Left kidney (tissue), 8 donors: ENCODE data around the gene AAR2. TPM values are rescaled to one million over a fixed set of nuclear protein-coding genes. Genes with fewer than 3 reads are reported as not detected.
A peak's percentile ranks its signal among the peaks of the same experiment; 100 is the strongest.

Experiments used
- DNase-seq: peaks from one replicate; pipeline ENCODE4 v3.0.0-alpha.2; 2013
- long read RNA-seq, 8 donors: transcript quantifications; one replicate each; lab custom pipeline, GENCODE V29; 2026
- polyA plus RNA-seq: library from polyadenylated mRNA; unstranded; fragments of 120-200 nt; gene quantifications from one replicate; pipeline ENCODE4 v1.2.1, GENCODE V29; 2013; ENCODE audit not compliant: insufficient read length

The AAR2 gene, protein sequence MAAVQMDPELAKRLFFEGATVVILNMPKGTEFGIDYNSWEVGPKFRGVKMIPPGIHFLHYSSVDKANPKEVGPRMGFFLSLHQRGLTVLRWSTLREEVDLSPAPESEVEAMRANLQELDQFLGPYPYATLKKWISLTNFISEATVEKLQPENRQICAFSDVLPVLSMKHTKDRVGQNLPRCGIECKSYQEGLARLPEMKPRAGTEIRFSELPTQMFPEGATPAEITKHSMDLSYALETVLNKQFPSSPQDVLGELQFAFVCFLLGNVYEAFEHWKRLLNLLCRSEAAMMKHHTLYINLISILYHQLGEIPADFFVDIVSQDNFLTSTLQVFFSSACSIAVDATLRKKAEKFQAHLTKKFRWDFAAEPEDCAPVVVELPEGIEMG
- polyA plus RNA-seq = 41.2 TPM
- long read RNA-seq, donor 1, transcript AAR2-201 (4 exons, 2,430 nt) = major isoform, 12 of 23 reads
- long read RNA-seq, donor 1, partial matches to known transcripts = 9 of 23 reads
- long read RNA-seq, donor 1, other reads (novel, unspliced or antisense) = 0 of 23 reads
- long read RNA-seq, donor 2, transcript AAR2-201 (4 exons, 2,430 nt) = major isoform, 13 of 38 reads
- long read RNA-seq, donor 2, partial matches to known transcripts = 23 of 38 reads
- long read RNA-seq, donor 2, other reads (novel, unspliced or antisense) = 0 of 38 reads
- long read RNA-seq, donor 3, transcript AAR2-201 (4 exons, 2,430 nt) = major isoform, 10 of 14 reads
- long read RNA-seq, donor 3, partial matches to known transcripts = 0 of 14 reads
- long read RNA-seq, donor 3, other reads (novel, unspliced or antisense) = 0 of 14 reads
- long read RNA-seq, donor 4 = 0 reads
- long read RNA-seq, donor 5, transcript AAR2-201 (4 exons, 2,430 nt) = major isoform, 25 of 27 reads
- long read RNA-seq, donor 5, partial matches to known transcripts = 0 of 27 reads
- long read RNA-seq, donor 5, other reads (novel, unspliced or antisense) = 0 of 27 reads
- long read RNA-seq, donor 6, transcript AAR2-201 (4 exons, 2,430 nt) = major isoform, 15 of 28 reads
- long read RNA-seq, donor 6, partial matches to known transcripts = 13 of 28 reads
- long read RNA-seq, donor 6, other reads (novel, unspliced or antisense) = 0 of 28 reads
- long read RNA-seq, donor 7, transcript AAR2-201 (4 exons, 2,430 nt) = major isoform, 22 of 35 reads
- long read RNA-seq, donor 7, partial matches to known transcripts = 12 of 35 reads
- long read RNA-seq, donor 7, other reads (novel, unspliced or antisense) = 0 of 35 reads
- long read RNA-seq, donor 8, partial matches to known transcripts = 5 of 10 reads
- long read RNA-seq, donor 8, other reads (novel, unspliced or antisense) = 0 of 10 reads

GRCh38 chr20:36235892-36236785 lies at the start of gene AAR2:
TSS of gene AAR2 (plus strand) at chr20:36236478. CDS start at chr20:36239869, 3,391 bp downstream.
- DNase-seq = peak; percentile 78

DNA sequence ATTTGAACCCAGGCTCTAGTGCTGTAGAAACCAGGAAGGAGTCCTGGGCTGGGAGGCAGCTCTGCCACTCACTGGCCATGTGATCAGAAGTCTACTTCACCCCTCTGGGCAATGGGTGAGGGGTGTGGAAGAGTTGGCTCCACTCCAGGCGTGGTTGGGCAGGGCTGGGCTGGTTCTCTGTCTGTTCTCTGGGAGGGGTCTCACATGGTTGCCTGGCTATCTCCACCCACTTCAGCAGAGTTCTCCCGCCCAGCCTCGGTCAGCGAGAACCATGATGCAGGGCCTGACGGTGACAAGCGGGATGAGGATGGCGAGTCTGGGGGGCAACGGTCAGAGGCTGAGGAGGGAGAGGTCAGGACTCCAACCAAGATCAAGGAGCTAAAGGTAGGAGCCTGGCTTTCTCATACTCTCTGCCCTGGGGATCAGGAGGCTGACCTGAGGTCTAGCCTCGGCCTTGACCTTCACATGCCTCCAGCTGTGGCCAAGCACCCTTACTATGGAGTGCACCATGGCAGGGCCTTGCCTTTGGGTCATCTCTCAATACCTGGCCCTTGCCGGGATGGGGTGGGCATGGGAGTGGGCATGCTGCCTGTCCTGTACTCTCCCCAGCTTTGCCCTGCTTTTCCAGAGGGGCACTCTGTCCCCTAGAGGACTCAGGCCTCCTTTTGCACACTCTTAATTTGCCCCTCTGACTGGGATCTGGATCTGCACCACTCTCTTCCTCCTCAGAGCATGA lies 42.1 kb upstream of the AAR2 start:
- DNase-seq = no peak

- DNase-seq = no peak
These were observed 39.6 kb upstream of the AAR2 start for GRCh38 chr20:36196676-36197075.

GRCh38 chr20:36197271-36197670 lies 39.0 kb upstream of the AAR2 start:
- no peak for DNase-seq

- peak; percentile 78 for DNase-seq
These were observed 36.7 kb upstream of the AAR2 start for GRCh38 chr20:36199345-36200257.

DNA sequence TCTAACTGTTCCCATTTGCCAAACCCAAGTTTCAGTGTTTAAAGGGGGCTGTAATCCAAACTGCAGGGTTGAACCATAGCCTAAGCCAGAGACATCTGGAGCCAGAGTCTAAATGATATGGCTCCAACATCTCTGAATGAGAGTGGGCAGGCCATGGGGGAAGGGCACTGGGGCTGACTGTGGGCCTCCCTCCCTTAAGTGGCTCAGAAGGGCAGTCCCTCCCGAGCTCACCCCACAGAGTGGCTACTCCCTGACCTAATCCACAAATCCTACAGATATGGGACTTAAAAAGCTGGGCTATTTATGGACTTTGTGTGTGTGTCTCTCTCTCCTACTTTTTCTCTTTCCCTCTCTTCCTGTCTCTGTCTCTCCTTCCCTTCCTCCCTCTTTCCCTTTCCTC lies 35.8 kb upstream of the AAR2 start:
- no peak for DNase-seq

DNA sequence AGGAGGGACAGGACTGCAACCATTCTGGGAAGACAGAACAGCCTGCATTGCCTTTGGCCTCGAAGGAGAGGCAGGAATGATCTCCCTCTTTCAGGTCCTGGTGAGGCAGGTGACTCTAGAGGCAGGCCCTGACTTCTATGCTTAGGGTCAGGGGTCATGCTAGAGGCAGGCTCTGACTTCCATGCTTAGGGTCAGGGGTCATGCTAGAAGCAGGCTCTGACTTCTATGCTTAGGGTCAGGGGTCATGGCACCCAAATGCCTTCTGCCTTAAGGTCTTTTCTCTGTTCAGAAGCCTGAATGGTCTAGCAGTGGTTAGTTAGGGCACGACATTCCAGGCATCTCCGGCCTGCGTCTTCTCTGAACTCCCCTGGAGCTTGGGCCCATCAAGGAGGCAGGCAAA lies 35.1 kb upstream of the AAR2 start:
- no peak for DNase-seq

GRCh38 chr20:36202891-36203338 lies 33.4 kb upstream of the AAR2 start:
- peak; percentile 31 for DNase-seq

- DNase-seq = no peak
These were observed 32.4 kb upstream of the AAR2 start for GRCh38 chr20:36203861-36204260.

DNA sequence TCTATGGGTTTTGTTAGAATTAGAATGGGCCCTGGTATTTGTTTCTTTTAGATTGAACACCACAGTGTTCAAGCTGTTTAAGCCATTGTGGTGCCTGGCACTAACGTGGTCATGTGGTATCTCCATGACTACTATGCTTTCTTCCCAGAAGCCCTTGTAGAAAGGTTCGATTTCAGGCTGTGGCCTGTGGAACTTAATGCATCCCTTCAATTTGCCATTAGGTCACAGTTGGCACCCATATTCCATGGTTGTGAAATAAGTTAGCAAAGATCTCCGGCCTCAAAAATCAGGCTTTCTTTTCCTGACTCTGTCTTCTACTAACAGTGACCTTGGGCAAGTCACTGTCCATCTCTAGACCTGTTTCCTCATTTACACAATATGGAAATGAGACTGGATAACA lies 31.3 kb upstream of the AAR2 start:
- no peak for DNase-seq

- DNase-seq = no peak
These were observed 30.2 kb upstream of the AAR2 start for GRCh38 chr20:36206068-36206467.

DNA sequence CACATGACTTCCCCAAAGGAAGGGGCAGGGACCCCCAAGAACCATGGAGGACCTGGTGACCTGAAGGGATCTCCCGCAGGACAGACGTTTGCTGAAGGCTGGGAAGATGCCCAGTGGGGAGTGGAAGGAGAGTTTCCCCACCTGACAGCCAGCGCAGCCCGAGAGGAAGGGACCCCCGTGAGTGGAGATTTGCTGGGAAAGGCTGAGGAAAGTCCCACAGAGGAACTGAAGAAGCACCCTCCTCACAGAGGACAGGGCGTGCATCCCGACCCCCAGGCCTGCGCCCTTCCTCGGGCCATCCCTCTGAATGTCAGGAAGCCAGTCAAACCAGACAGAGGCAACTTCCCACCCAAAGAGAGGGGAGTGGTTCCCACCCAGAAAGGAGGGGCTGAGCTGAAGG lies 29.6 kb upstream of the AAR2 start:
- no peak for DNase-seq

GRCh38 chr20:36207602-36208001 lies 28.7 kb upstream of the AAR2 start:
- DNase-seq = no peak

DNA sequence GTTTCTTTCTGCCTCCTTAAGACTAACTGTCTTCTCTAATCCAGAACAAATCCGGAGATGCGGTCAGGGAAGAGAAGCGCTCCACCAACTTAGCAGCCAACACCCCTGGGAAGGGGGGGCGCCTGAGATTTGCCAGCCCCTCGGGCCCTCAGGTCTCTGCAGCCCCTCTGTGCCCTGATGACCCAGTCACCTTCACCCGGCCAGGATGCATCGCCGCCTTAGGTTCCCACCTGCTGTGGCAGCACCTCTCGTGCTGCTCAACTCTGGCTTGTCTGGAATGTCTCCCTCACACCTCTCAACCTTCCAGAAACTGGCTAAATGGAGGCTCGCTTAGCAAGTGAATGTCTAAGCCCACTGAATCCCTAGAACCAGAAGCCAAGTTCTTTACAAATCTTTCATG lies 28.0 kb upstream of the AAR2 start:
- DNase-seq = no peak

DNA sequence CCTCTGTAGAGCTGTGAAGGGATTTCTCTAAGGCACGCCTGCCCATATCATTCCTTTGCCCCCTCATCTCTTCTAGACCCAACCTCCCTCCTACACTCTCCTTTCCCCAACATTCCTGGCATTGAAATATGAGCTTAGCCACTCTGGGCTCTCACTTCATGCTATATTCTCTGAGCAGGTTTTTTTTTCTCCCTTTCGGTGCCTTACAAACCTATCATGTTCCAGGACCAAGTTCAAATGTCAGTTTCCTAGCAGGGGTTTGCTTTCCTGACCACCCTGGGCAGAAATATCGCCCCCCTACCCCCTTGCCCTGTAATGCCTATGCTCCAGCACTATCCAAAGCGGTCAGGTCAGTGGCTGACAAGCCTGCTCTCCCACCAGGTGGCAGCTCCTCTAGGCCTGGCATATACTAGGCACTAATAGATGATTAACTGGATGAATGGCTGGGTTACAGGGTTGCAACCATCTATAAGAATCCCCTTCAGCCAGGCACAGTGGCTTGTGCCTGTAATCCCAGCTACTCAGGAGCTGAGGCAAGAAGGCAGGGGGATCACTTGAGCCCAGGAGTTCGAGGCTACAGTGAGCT lies 25.7 kb upstream of the AAR2 start:
- DNase-seq = peak; percentile 44

GRCh38 chr20:36213362-36213761 lies 22.9 kb upstream of the AAR2 start:
- DNase-seq = no peak

DNA sequence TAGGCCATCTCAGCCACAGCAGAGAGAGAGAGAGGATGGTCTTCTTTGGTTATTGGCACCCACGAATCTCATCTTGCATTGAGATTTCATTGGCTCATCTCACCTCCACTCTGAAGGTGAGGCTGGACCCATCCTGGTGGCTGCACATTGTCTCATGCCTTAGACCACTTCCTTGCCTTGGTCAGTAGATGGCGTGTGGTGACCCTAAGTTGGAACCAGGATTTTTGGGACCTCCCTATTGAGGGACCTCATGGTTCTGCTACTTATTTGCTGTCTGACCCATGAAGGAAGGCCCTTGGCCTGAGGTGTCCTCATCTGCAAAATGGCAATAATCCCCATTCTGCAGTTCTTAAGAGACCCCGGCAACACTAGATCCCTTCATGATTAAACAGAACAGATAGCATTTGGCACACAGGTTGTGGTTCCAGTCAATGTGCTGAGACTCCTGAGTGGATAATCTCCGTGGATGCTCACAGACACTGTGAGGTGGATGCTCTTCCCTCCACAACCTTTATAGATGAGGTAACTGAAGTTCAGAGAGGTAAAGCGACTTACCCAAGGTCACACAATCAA lies 21.5 kb upstream of the AAR2 start:
- DNase-seq = no peak

DNA sequence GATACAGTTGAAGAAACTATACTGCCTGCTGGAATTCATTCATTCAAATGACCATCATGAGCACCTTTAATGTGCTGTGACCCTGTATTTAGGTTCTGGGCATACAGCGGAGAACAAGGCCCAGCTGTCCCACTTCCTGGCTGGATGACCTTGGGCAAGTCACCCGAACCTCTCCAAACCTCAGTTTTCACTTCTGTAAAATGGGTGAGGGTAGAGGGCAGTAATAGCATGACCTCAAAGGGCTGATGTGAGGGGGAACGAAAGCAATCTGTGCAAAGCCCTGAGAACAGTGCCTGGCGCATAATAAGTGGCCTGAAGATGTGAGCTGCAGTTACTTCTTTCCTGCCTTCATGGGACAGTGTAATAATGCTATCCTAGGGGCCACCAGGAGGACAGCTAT lies 20.5 kb upstream of the AAR2 start:
- DNase-seq = no peak
